HG02610 (cell line): ENCODE measurements around the gene SHISA9.

Experiments
- ATAC-seq: cut with Tn5 transposase; IDR thresholded peaks from one replicate; pipeline ENCODE4 v1.9.1; 2021; ENCODE audit warnings: mild to moderate bottlenecking, moderate library complexity; ENCODE audit not compliant: unreplicated experiment

The SHISA9 gene

GRCh38 chr16:12944300-12944699, 42.9 kb downstream of the SHISA9 start:
- no peak for ATAC-seq

GRCh38 chr16:12951392-12951791, 50.0 kb downstream of the SHISA9 start:
- no peak for ATAC-seq

GRCh38 chr16:12951976-12952375, 50.6 kb downstream of the SHISA9 start:
- no peak for ATAC-seq

- no peak for ATAC-seq
Observed at GRCh38 chr16:12958366-12958765, 57.0 kb downstream of the SHISA9 start.

GRCh38 chr16:12959072-12959471, 57.7 kb downstream of the SHISA9 start:
- no peak for ATAC-seq

- ATAC-seq = no peak
Observed at GRCh38 chr16:12961626-12962025, 60.2 kb downstream of the SHISA9 start.

GRCh38 chr16:12964461-12964860, 63.1 kb downstream of the SHISA9 start:
- no peak for ATAC-seq

- ATAC-seq = no peak
Observed at GRCh38 chr16:12965274-12965804, 63.9 kb downstream of the SHISA9 start.

- ATAC-seq = no peak
Observed at GRCh38 chr16:12971241-12971640, 69.8 kb downstream of the SHISA9 start.

GRCh38 chr16:12972246-12972645, 70.8 kb downstream of the SHISA9 start:
- no peak for ATAC-seq

GRCh38 chr16:12975766-12976165, 74.4 kb downstream of the SHISA9 start:
- no peak for ATAC-seq

- ATAC-seq = no peak
Observed at GRCh38 chr16:12976496-12976895, 75.1 kb downstream of the SHISA9 start.

- no peak for ATAC-seq
Observed at GRCh38 chr16:12976936-12977335, 75.5 kb downstream of the SHISA9 start.

- no peak for ATAC-seq
Observed at GRCh38 chr16:12985516-12985915, 84.1 kb downstream of the SHISA9 start.

GRCh38 chr16:12988071-12988470, 86.7 kb downstream of the SHISA9 start:
- ATAC-seq = no peak

GRCh38 chr16:12992066-12992465, 90.7 kb downstream of the SHISA9 start:
- ATAC-seq = no peak

- no peak for ATAC-seq
Observed at GRCh38 chr16:12994402-12994801, 93.0 kb downstream of the SHISA9 start.

- ATAC-seq = no peak
Observed at GRCh38 chr16:12995721-12996372, 94.4 kb downstream of the SHISA9 start.

- no peak for ATAC-seq
Observed at GRCh38 chr16:12998361-12999085, 97.1 kb downstream of the SHISA9 start.

GRCh38 chr16:12999368-12999767, 98.0 kb downstream of the SHISA9 start:
- no peak for ATAC-seq

GRCh38 chr16:13005721-13006247, 104.4 kb downstream of the SHISA9 start:
- no peak for ATAC-seq

- ATAC-seq = no peak
Observed at GRCh38 chr16:13012601-13013000, 111.2 kb downstream of the SHISA9 start.
